ENCODE data around the gene TRPC4AP.

GRCh38 chr20:35009665-35010328 lies 82.8 kb downstream of the TRPC4AP start:
- TF ChIP-seq ZFX (IDR thresholded peaks at IDR 0.05) (no peak), POLR2AphosphoS5 (IDR thresholded peaks at IDR 0.05; ENCODE audit: low read depth, low read length) (no peak), CTCF (IDR thresholded peaks at IDR 0.05 in 2 of 3, conservative IDR thresholded peaks at IDR 0.05 in 1 of 3; ENCODE audit: borderline replicate concordance in 1 of 3, insufficient read depth in 1 of 3, low read depth in 2 of 3, low read length in 2 of 3) (no peak), ZNF274 (IDR thresholded peaks at IDR 0.05; ENCODE audit: low read depth, low read length) (no peak), SIN3A (IDR thresholded peaks at IDR 0.05; ENCODE audit: low read depth) (no peak), REST (IDR thresholded peaks at IDR 0.05; ENCODE audit: low read depth) (no peak), EZH2 (IDR thresholded peaks at IDR 0.05) (no peak), POLR2A (IDR thresholded peaks at IDR 0.05; ENCODE audit: borderline replicate concordance, extremely low read depth, insufficient read depth, insufficient read length) (no peak), EZH2phosphoT487 (IDR thresholded peaks at IDR 0.05; ENCODE audit: borderline replicate concordance) (no peak), EGR1 (IDR thresholded peaks at IDR 0.05; ENCODE audit: low read depth) (no peak), SP1 (IDR thresholded peaks at IDR 0.05; ENCODE audit: low read depth) (no peak)
